ENCODE data around the gene IFNGR2. TPM values are rescaled to one million over a fixed set of nuclear protein-coding genes. Genes with fewer than 3 reads are reported as not detected.

Gene IFNGR2
- total RNA-seq, 1 experiment from 2014 or later: 44.1 TPM

GRCh38 chr21:33424214-33424613, 21.0 kb downstream of the IFNGR2 start:
- H4K91ac ChIP-seq (ENCODE audit: insufficient read length, low read depth, low read length): no peak overlapping the region
- DNase-seq: no peak
- H3K4me2 ChIP-seq (ENCODE audit: insufficient read depth, insufficient read length, low read length): no peak overlapping the region
- no CpG with 5 or more reads among the region's 9 CpGs for WGBS (ENCODE audit: extremely low coverage, insufficient read length, low lambda C conversion rate)
- no peak overlapping the region for H2AFZ ChIP-seq (ENCODE audit: low read length)
- H4K20me1 ChIP-seq (ENCODE audit: control insufficient read depth, insufficient read depth, insufficient read length): no peaks in the 10 kb centered on the region
- H2BK120ac ChIP-seq (ENCODE audit: low read depth, low read length, poor library complexity, severe bottlenecking): no peak overlapping the region
- no peak overlapping the region for H3K56ac ChIP-seq (ENCODE audit: insufficient read length, low read depth, low read length)
- H3K4ac ChIP-seq (ENCODE audit: low read depth, low read length): no peak overlapping the region
- H2BK12ac ChIP-seq (ENCODE audit: insufficient read length, low read depth, low read length): no peak overlapping the region
- H3K27me3 Mint-ChIP-seq (ENCODE audit: low read depth): no peaks in the 10 kb centered on the region
- H3K9me3 ChIP-seq (ENCODE audit: control insufficient read depth, low read depth, low read length): no peaks in the 10 kb centered on the region
- no peak overlapping the region for H2BK5ac ChIP-seq (ENCODE audit: insufficient read length, low read length)
- H3K4me1 Mint-ChIP-seq: 0 out of 4 replicates have a peak, but pooled peaks cover 0 to 4% of the 10 kb centered on the region in 2 experiments
- H3K79me2 ChIP-seq (ENCODE audit: insufficient read depth, low read length): no peaks in the 10 kb centered on the region
- H4K5ac ChIP-seq (ENCODE audit: insufficient read length, low read depth, low read length): no peak overlapping the region
- no peak for TF ChIP-seq CTCF (conservative IDR thresholded peaks at IDR 0.05)
- no peaks in the 10 kb centered on the region for H3K9me3 Mint-ChIP-seq
- H3K36me3 Mint-ChIP-seq (ENCODE audit: insufficient read depth in 1 of 3, low read depth in 3 of 3): peaks cover 32 to 78% (median 68%) of the 10 kb centered on the region in 3 experiments
- H3K79me1 ChIP-seq (ENCODE audit: insufficient read depth, low read depth, low read length, poor library complexity, severe bottlenecking): no peaks in the 10 kb centered on the region
- no peaks in the 10 kb centered on the region for H3K23me2 ChIP-seq (ENCODE audit: insufficient read length, low read depth, low read length, poor library complexity, severe bottlenecking)
- H3T11ph ChIP-seq (ENCODE audit: low read length): no peak overlapping the region
- no peak overlapping the region for H3K4me3 Mint-ChIP-seq
- H2AK5ac ChIP-seq (ENCODE audit: insufficient read length, low read length): no peak overlapping the region
- H3K4me1 ChIP-seq (ENCODE audit: insufficient read depth, low read length): no peaks in the 10 kb centered on the region
- H3K9ac ChIP-seq (ENCODE audit: extremely low read depth, insufficient read length, low read length): no peak overlapping the region
- H4K8ac ChIP-seq (replicated peaks; ENCODE audit: insufficient read length, low read depth, low read length): no peak overlapping the region
- no peak overlapping the region for H3K27ac Mint-ChIP-seq
- no peak overlapping the region for H3K27ac ChIP-seq (ENCODE audit: insufficient read length, low read depth, low read length)
- H3K23ac ChIP-seq (ENCODE audit: insufficient read length, low read depth, low read length): no peak overlapping the region
- H2BK20ac ChIP-seq (ENCODE audit: low read depth, low read length, poor library complexity, severe bottlenecking): no peak overlapping the region
- H3K14ac ChIP-seq (ENCODE audit: insufficient read depth, low read length): no peak overlapping the region
- no peak overlapping the region for H3K18ac ChIP-seq (ENCODE audit: insufficient read length, low read depth, low read length)
- H3K27me3 ChIP-seq (ENCODE audit: insufficient read depth, low read length): no peaks in the 10 kb centered on the region
- no peak overlapping the region for H2BK15ac ChIP-seq (ENCODE audit: low read depth, low read length)
